MV-4-11 (cell line): ENCODE data around the gene MORC1.
"Not testable (repeated sequence)": the region's sequence is repeated elsewhere in the genome, so short reads cannot be mapped to it uniquely, and the experiment has no call there.

ENCODE experiments used
- DNase-seq: peaks from one replicate; lab custom pipeline; 2025; lab: John Stamatoyannopoulos, UW

The MORC1 gene

GRCh38 chr3:109098079-109098644 lies 19.8 kb downstream of the MORC1 start:
- DNase-seq = peak; percentile 19

GRCh38 chr3:109095166-109095565 lies 22.8 kb downstream of the MORC1 start:
- DNase-seq = no peak

GRCh38 chr3:109093561-109093960 lies 24.4 kb downstream of the MORC1 start:
- no peak for DNase-seq

- no peak for DNase-seq
Observed at GRCh38 chr3:109091846-109092245, 26.1 kb downstream of the MORC1 start.

GRCh38 chr3:109089265-109089664 lies 28.7 kb downstream of the MORC1 start:
- no peak for DNase-seq

- no peak for DNase-seq
Observed at GRCh38 chr3:109081746-109082510, 36.0 kb downstream of the MORC1 start.

GRCh38 chr3:109080090-109080489 lies 37.8 kb downstream of the MORC1 start:
- not testable (repeated sequence) for DNase-seq

GRCh38 chr3:109073116-109073515 lies 44.8 kb downstream of the MORC1 start:
- DNase-seq = no peak

- peak; percentile 46 for DNase-seq
Observed at GRCh38 chr3:109072194-109072593, 45.7 kb downstream of the MORC1 start.

GRCh38 chr3:109071350-109072142 lies 46.4 kb downstream of the MORC1 start:
- peak; percentile 79 for DNase-seq

- DNase-seq = peak; percentile 59
Observed at GRCh38 chr3:109070211-109070610, 47.7 kb downstream of the MORC1 start.

- no peak for DNase-seq
Observed at GRCh38 chr3:109066864-109067263, 51.1 kb downstream of the MORC1 start.

- peak; percentile 81 for DNase-seq
Observed at GRCh38 chr3:109059264-109059663, 58.7 kb downstream of the MORC1 start.

GRCh38 chr3:109057616-109058015 lies 60.3 kb downstream of the MORC1 start:
- no peak for DNase-seq

GRCh38 chr3:109057056-109057455 lies 60.9 kb downstream of the MORC1 start:
- DNase-seq = no peak

- DNase-seq = peak; percentile 24
Observed at GRCh38 chr3:109050591-109051167, 67.3 kb downstream of the MORC1 start.

- no peak for DNase-seq
Observed at GRCh38 chr3:109047366-109047765, 70.6 kb downstream of the MORC1 start.

- DNase-seq = no peak
Observed at GRCh38 chr3:109045271-109046040, 72.5 kb downstream of the MORC1 start.

- DNase-seq = no peak
Observed at GRCh38 chr3:109035082-109035481, 82.9 kb downstream of the MORC1 start.

- DNase-seq = no peak
Observed at GRCh38 chr3:109033000-109033660, 84.8 kb downstream of the MORC1 start.

GRCh38 chr3:109028753-109029152 lies 89.2 kb downstream of the MORC1 start:
- no peak for DNase-seq
